Hepatic stellate cell (primary cell): Measurements from ENCODE around the gene DDA1.
"Not testable (repeated sequence)": the region's sequence is repeated elsewhere in the genome, so short reads cannot be mapped to it uniquely, and the experiment has no call there.

Experiments
- DNase-seq: peaks from one replicate; pipeline ENCODE4 v3.0.0; 2011; ENCODE audit warnings: low spot score

The DDA1 gene

GRCh38 chr19:17347877-17348276, 38.5 kb downstream of the DDA1 start:
- no peak for DNase-seq

GRCh38 chr19:17348700-17349099, 39.3 kb downstream of the DDA1 start:
- peak; percentile 69 for DNase-seq

GRCh38 chr19:17351815-17352435, 42.6 kb downstream of the DDA1 start:
- no peak for DNase-seq

DNA sequence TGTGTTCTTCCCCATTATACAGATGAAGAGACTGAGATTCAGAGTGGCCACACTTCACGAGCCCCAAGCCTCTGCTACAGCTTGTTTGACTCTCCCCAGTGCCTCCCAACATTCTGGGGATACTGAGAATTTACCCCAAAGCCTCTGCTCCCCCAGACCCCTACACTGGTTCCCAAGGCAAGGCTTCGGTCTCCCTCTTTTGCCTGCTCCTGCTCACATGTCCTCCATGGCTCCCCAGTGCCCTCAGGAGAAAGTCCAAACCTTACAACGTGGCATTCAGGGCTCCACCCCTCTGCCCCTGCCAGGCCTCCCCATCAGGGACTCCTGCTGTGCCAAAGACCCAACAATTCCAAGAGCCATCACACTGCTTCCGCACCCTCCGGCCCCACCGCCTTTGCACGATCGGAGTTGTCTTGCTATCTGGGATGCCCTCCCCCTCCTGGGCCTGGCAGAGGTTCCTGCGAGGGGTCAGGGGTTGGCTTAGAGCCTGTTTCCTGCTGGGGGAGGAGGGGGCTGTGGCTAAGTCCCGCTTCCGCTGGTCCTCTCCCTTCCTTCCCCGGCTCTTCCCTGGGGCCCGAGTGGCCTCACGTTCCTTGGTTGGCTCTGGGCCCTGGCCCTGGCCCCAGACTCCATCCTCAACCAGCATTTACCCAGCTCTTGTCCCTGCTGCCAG, 43.4 kb downstream of the DDA1 start:
- no peak for DNase-seq

DNA sequence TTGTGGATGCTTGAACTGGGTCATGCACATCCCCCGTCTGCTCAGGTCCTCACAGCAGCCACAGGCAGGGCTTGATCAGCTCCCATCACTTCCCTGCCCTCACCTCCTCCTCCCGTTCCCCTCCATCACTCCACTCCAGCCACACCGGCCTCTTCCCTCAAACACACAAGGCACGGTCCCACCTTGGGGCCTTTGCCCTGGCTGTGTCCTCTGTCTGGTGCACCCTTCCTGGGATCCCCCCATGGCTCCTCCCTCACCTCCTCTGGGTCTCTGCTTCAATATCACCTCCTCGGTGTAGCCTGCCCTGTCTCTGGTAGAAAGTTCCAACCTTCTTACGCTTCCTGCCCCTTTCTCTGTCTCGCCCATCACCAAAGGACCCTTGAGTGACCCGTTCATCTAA, 44.0 kb downstream of the DDA1 start:
- no peak for DNase-seq

DNA sequence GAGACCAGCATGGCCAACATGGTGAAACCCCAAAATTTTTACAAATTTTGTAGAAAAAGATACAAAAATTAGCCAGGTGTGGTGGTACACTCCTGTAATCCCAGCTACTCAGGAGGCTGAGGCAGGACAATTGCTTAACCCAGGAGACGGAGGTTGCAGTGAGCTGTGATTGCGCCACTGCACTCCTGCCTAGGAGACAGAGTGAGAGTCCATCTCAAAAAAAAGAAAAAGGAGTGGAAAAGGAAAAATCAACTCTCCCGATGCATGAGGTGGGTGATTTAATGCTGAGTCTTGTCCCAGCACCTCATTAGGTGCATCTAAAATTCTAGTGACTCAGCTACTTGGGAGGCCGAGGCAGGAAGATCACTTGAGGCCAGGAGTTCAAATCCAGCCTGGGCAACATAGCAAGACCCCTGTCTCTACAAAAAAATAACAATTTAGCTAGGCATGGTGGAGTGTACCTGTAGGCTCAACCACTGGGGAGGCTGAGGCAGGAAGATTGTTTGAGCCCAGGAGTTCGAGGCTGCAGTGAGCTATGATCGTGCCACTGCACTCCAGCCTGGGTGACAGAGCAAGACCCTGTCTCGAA, 47.8 kb downstream of the DDA1 start:
- no peak for DNase-seq

DNA sequence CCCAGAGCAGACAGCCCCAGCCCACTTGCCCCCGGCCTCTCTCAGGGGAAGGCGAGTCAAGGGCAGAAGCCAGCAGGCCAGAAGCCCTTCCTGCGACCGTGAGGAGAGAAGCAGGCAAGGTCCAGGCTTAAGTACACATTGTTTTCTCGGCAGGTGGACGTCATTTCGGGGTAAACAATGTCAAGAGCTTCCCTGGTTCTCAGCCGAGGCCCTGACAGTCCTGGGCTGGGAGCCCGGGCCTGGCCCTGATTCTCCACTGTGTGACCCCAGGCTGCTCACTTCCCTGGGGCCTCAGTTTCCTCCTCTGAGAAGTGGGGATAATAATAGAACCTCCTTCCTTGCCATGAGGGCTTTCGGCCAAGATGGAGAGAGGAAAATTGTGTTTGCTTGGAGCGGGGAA, 48.4 kb downstream of the DDA1 start:
- no peak for DNase-seq

DNA sequence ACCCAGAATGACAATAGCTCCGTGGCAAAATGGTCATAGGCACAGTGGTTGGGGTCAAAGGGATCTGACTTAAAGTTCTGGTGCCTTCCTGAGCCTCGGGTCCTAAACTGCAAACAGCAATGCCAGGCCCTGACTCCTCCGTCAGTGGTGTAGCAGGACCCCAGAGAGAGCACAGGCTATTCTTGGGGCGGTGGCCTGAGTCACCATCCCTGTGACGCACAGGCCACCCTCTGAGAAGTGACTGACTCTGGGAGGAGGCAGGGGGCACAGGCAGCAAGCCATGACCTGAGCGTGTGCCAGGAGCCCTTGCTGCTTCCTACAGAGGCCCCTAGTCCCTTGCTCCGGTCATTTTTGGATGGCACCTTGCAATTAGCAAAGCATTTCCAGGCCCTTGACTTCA, 49.0 kb downstream of the DDA1 start:
- peak; percentile 82 for DNase-seq

GRCh38 chr19:17359905-17360800, 50.8 kb downstream of the DDA1 start:
- no peak for DNase-seq

- DNase-seq = not testable (repeated sequence)
These were observed 54.7 kb downstream of the DDA1 start for GRCh38 chr19:17363852-17364605.

DNA sequence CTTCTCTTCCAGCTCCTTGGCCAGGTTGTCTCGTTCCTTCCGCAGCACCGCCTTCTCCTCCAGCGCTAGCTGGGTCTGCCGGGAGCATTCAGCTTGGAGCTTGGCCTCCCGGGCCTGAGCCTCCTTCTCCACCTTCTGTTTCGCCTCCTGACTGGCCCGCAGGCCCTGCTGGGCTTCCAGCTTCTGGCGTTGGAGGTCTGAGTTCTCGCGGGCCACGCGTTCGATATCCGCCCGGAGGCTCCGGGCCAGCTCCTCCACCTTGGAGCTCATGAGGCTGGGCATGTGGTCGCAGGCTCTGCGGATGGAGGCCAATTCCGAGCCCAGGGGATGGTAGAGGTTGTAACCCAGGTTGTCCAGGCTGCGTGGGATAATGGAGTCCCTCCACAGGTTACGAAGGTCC, 56.0 kb downstream of the DDA1 start:
- DNase-seq = no peak

DNA sequence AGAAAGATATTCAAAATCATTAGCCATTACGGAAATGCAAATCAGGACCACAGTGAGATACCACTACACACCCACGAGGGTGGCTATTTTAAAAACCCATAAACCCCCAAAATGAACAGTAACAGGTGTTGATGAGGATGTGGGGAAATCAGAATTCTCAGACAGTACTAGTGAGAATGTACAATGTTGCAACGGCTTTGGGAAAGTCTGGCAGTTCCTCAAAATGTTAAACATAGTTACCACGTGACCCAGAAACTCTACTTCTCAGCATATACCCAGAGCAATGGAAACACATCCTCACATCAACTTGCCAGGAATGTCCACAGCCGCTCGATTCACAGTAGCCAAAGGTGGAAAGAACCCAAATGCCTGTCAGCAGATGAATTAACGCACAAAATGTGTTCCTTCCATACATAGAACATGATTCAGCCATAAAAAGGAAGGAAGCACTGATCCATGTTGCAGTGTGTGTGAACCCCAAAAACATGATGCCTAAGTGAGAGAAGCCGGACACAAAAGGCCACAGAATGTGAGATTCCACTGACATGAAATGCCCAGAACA, 60.7 kb downstream of the DDA1 start:
- DNase-seq = no peak
